Kidney glomerular epithelial cell (primary cell): Measurements from ENCODE around the gene CCDC185.

Experiments
- DNase-seq: peaks from one replicate; lab custom pipeline; 2025; lab: John Stamatoyannopoulos, UW

CCDC185 gene

DNA sequence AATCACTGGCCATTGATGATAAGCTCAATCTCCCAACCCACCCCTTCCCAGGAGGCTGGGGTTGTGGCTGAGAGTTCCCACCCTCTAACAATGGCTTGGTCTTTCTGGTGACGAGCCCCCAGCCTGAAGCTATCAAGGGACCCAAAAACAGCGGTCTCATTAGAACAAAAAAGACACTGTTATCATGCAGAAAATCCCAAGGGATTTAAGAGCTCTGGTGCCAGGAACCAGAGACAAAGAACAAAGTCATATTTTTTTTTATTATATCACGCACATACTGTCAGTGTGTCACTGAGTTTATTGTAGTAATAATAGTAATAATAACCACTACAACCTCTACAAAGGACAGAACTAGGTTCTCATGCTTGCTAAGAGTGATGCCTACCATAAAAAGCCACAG is 43.9 kb downstream of the CCDC185 start:
- no peak for DNase-seq

GRCh38 chr1:223443397-223443796 is 50.2 kb downstream of the CCDC185 start:
- no peak for DNase-seq

DNA sequence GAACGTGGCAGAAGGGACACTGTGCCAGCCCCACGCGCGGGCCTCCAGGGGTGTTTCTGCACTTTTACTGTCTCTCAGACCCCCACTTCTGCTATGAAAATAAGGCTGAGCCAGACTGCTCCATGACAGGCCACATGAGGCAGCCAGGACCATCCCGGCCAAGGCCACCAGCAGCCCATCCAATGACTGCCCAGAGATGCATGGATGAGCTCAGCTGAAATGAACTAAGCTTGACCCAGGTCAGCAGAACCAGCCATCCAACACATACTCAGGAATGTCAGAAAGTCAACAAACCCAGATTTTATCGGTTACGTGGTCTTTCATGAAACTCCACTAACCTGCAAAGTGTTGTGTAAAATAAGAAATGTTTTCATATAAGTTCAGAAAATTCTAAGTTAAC is 51.2 kb downstream of the CCDC185 start:
- peak; percentile 82 for DNase-seq
